Caki2 (cell line): Measurements from ENCODE around the gene A3GALT2. TPM values are rescaled to one million over a fixed set of nuclear protein-coding genes. Genes with fewer than 3 reads are reported as not detected.

Experiments
- DNase-seq: peaks from one replicate; pipeline ENCODE4 v3.0.0-alpha.2; 2015; ENCODE audit warnings: low read depth
- in situ Hi-C: cut with HindIII; loops from 2 replicates; pipeline ENCODE4 v1.10.0; 2016; ENCODE audit warnings: low sequenced_read_pairs, low pct_unique_long_range_greater_than_20kb, mixed read lengths
- total RNA-seq: library from RNA; depleted of rRNA; stranded (reverse); fragments of >200 nt; shearing (Covaris generic); gene quantifications from 2 replicates; pipeline ENCODE4 v1.2.3, GENCODE V29; 2014; ENCODE audit warnings: low replicate concordance

Gene A3GALT2
- total RNA-seq, 1 experiment from 2014 or later, result not detected

DNA sequence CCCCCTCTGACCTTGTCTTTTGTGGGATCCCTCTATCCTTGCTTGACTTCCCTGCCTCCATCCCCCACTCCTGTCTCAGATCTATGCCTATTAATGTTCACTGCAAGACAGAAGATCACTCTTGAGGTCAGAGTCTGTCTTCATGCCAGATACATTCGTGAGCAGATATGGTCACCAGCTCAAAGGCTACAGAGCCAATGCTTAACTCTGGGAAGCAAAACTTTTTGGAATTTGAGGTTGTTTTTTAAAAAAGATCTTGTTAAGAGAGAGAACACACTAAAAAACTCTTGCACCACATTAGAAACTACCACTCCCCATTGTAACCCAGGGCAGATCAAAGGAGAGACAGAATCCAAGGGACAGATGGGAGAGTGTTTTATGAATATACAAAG is 17.1 kb upstream of the A3GALT2 start:
- DNase-seq, result no peak
- in situ Hi-C loops, result no loop called here

DNA sequence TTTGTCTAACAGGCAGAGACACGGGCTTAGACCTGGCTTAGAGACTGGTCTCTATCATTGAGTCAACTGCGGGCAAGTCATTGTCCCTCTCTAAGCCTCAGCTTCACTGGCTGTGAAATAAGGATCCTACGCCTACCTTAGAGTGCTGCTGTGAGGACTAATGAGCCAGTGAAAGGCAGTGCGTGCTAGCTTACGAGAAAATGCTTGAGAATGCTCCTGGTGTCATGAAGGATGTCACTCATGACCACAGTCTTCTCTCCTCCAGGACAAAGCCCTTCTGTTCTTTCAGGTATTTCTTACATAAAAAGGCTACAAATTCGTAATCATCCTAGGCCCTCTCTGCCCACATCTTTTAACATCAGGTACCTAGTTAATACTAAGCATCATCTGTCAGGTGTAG is 16.5 kb upstream of the A3GALT2 start:
- no peak for DNase-seq
- in situ Hi-C loops, result no loop called here

GRCh38 chr1:33336580-33336979 is 15.7 kb upstream of the A3GALT2 start:
- DNase-seq, result no peak
- in situ Hi-C loops, result no loop called here

GRCh38 chr1:33335020-33335419 is 14.1 kb upstream of the A3GALT2 start:
- in situ Hi-C loops, result no loop called here
- no peak for DNase-seq

GRCh38 chr1:33334081-33334552 is 13.2 kb upstream of the A3GALT2 start:
- in situ Hi-C loops, result no loop called here
- DNase-seq, result no peak

GRCh38 chr1:33332881-33333280 is 12.0 kb upstream of the A3GALT2 start:
- no peak for DNase-seq
- in situ Hi-C loops, result no loop called here

GRCh38 chr1:33332357-33332789 is 11.5 kb upstream of the A3GALT2 start:
- no peak for DNase-seq
- in situ Hi-C loops, result no loop called here

DNA sequence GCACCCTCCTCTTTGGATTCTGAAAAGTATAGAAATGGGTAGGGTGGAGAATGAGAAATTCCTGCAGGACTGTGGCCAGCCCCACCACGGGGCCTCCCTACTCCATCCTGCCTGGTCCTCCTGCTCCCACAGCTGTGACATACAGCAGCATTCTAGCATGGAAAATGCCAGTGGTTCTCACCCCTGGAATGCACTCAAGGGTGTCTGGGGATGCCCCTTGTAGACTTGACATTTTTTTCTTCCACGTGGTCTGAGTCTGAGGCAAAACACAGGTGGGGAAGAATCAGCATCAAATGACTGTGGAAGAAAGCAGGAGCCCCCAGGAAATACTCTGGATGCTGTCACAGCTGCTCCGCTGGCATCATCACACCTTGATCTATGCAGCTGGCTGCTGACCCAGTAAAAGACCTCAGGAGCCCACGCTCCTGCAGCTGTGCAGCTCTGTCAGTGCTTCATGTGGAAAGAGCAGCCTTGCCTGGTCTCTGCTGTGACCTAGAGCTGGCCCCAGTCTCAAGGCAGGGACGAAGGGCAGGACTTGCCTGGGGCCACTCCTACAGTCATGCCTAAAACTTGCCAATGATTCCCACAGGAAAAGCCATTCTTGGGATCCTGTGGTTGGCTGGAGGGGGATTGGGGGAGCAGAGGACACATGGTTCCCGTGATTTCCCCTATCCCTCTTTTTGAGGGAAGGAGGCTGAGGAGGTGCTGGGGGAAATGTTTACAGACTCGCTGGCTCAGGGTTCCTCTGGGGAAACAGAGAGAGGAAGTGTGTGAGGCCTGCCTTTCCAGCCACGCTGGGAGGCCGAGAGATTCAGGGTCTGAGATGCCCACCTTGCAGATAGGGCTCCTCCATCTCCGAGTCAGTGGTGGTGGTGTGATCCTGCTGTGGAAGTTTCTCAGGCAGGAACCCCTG is 10.8 kb upstream of the A3GALT2 start:
- in situ Hi-C loops, result no loop called here
- DNase-seq, result no peak

DNA sequence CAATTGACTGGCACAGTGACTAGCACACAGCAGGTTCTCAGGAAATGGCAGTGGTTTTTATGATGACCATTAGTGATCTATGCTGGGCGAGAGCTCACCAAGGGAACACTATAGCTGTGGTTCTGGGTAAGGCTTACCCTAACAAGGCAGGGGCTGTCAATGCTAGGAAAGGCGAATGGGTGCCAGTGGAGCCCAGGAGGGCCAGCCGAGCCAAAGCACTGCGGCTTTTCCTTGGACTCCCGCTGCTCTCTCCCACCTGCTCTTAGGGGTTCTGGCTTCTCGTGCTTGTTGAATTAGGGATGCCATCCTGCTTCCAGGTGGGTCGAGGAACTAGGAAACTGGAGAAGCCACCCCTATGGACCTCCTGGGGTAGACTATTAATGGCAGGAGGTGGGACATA is 10.0 kb upstream of the A3GALT2 start:
- DNase-seq, result no peak
- in situ Hi-C loops, result no loop called here

GRCh38 chr1:33330361-33330890 is 9.5 kb upstream of the A3GALT2 start:
- in situ Hi-C loops, result no loop called here
- no peak for DNase-seq

DNA sequence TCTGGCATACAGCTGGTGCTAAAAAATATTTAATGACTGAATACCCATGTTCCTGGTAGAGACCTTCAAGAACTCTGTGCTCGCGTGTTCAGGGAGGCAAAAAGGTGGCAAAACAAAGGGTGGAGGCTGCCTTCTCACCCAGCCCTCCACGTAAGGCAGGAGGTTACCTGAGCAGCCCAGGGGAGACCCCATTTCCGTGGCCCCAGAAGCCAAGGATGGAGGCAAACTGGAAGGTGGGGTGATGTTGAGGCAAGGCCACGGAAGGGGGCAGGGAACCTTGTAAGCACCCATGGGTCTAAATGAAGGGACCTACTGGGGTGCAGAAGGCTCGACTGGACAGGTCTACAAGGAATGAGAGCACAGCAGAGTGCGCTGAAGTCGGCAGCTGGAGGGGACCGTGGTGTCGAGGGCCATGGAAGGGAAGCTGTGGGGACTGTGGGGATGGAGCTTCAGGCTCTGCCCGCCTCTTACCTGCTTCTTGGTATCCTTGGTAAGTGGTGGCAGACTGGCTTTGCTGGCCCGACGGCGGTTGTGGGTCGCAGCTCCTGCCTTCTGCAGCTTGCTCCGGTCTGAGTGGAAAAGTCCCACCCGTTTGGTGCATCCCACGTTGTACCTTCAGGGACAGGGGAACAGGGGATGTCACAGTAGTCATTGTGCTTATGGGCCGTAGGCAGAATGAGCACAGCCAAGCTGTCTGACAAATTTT is 8.9 kb upstream of the A3GALT2 start:
- in situ Hi-C loops, result no loop called here
- DNase-seq, result no peak

DNA sequence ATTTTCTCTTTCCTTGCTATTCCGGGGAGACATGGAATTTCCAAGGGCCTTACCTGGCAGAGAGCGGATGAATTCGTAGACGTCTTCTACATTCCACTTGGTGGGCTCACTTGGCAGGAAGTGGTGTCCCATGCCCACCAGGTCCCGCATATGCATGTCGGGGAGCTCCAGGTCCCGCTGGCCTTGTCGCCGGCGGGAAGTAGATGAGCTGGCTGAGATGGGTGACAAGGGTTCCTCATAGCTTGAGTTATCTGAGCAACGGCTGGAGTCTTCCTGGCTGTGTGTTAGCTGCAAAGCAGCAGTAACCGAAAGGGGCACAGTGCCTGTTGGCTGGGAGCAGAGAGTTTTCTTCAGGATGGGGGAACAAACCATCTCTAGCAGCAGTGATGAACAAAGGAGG is 7.9 kb upstream of the A3GALT2 start:
- DNase-seq, result no peak
- in situ Hi-C loops, result no loop called here

DNA sequence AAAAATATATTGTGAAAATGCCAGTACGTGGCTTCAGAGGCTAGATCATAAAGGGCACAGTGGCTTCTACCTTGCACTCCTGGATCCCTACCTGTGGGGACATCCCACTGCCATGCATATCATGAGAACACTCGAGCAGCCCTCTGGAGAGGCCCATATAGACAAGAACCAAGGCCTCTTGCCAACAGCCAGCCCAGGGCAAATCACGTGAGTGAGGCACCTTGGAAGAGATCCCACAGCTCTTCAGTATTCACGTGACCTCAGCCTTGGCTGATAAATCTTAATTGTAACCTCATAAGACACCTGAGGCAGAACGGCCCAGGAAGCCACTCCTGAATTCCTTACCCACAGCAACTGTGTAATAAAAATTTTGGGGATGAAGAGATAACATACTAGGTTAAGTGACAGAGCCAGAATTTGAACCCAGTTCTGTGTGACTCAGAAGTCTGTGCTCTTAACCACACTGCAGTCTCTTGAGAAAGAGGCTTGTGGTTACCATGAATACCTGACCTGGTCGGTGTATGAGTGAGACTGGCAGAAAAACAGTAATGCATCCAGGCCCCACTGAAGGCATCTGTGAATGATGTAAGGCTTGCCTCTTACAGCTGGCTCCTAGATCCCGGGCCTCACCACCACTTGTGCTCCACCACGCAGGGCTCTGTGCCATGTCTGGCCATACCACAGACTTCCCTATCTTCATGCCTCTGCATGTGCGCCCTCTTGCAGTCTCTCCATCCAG is 6.9 kb upstream of the A3GALT2 start:
- in situ Hi-C loops, result no loop called here
- peak; percentile 14 for DNase-seq

DNA sequence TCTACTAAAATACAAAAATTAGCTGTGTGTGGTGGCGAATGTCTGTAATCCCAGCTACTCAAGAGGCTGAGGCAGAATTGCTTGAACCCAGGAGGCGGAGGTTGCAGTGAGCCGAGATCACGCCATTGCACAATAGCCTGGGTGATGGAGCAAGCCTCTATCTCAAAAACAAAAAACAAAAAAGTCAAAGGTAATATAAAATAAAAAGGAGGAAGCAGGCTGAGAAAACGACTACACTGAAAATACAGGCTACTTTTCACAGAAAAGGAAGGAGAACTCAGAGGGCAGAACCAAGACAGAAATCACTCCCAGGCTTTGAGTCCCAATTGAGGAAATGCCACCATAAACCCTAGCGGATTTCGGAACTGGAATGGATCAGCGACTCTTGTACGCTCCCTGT is 5.9 kb upstream of the A3GALT2 start:
- DNase-seq, result no peak
- in situ Hi-C loops, result no loop called here

DNA sequence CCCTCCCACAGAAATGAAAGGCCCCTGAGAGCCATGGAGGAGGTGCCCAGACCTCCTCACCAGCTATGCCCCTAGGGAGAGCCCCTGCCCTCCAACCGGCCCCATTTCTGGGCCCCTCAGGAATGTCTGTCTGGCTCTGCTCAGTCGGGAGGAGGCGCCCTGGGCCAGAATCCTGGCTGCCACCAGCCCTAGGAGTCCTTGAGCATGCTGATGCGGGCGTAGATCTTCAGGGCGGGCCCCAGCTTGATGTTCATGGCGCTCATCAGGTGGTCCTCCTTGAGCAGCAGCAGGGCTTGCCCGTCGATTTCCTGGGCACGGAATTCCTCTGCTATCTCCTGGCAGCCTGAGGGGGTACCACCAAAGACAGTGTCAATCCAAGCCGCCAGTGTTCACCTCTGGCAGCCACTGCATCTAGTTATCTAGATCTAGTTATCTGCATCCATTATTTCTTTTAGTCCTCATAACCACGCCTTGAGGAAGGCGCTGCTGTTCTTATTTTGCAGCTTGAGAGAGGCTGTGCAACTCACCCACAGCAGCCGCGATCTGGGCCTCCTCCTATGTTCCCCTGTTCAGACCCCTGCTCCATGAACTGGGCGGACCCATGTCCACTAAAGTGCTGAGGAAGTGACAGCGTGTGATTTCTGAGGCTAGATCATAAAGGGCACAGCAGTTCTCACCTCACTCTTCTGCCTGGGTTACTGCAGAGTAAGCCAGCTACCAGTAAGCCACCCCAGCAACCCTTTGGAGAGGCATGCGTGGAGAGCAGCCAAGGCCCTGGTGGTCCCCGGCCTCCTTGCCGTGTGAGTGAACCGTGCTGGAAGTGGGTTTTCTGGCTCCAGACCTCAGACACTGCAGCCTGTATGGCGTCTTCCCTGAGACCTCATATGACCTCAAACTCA is 4.0 kb upstream of the A3GALT2 start:
- in situ Hi-C loops, result no loop called here

GRCh38 chr1:33323663-33324477 is 3.0 kb upstream of the A3GALT2 start:
- no peak for DNase-seq
- in situ Hi-C loops, result no loop called here

More for the DNA sequence above, 4.0 kb upstream of the A3GALT2 start:
- no peak for DNase-seq
